ENCODE data around the gene GPR160. TPM values are rescaled to one million over a fixed set of nuclear protein-coding genes. Genes with fewer than 3 reads are reported as not detected.

The GPR160 gene
- total RNA-seq, 1 donor from 2014 or later, result 0.21 TPM

DNA sequence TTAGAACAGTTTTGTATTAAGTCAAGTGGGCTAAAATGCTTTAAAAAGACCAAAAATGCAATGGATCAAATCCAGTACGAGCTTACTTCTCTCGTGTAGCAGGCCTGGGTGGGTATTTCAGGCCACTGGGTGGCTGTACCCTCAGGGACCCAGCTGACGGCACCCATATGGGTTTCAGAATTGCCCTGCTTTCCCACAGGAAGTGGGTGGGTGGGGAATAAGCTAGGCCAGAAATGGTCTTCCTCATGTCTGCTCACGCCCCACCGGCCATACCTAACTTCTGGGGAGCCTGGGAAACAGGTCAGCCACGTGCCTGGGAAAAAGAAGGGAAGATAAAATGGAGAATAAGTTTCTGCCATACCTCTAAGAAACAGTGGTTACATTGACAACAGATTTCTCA is 20.3 kb downstream of the GPR160 start:
- Mint-ChIP-seq H3K4me3 (no peak overlapping the region), H3K27me3 (ENCODE audit: low read depth) (no peaks in the 10 kb centered on the region), H3K4me1 (no peaks in the 10 kb centered on the region), H3K27ac (ENCODE audit: unreplicated experiment) (no peak overlapping the region), H3K36me3 (ENCODE audit: low read depth) (no peaks in the 10 kb centered on the region), H3K9me3 (no peaks in the 10 kb centered on the region)
- TF ChIP-seq, protein P1, sequence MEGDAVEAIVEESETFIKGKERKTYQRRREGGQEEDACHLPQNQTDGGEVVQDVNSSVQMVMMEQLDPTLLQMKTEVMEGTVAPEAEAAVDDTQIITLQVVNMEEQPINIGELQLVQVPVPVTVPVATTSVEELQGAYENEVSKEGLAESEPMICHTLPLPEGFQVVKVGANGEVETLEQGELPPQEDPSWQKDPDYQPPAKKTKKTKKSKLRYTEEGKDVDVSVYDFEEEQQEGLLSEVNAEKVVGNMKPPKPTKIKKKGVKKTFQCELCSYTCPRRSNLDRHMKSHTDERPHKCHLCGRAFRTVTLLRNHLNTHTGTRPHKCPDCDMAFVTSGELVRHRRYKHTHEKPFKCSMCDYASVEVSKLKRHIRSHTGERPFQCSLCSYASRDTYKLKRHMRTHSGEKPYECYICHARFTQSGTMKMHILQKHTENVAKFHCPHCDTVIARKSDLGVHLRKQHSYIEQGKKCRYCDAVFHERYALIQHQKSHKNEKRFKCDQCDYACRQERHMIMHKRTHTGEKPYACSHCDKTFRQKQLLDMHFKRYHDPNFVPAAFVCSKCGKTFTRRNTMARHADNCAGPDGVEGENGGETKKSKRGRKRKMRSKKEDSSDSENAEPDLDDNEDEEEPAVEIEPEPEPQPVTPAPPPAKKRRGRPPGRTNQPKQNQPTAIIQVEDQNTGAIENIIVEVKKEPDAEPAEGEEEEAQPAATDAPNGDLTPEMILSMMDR (conservative IDR thresholded peaks at IDR 0.05), result no peak
- DNase-seq (ENCODE audit: low read depth, low spot score), result no peak

DNA sequence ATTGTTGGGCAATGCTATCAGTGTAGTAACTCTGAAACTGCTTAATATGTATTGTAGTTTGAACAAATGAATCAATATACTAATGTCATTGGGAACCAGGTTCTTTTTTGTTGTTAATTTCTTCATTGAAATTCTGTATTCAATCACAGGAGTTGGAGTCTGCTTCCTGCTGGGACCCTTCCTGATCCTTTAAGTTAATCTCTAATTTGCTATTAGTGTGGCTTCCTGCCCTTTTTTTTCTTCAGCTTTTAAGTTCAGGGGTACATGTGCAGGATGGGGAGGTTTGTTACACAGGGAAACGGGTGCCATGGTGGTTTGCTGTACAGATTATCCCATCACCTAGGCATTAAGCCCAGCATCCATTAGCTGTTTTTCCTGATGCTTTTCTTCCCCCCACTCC is 21.7 kb downstream of the GPR160 start:
- no peaks in the 10 kb centered on the region for H3K9me3 Mint-ChIP-seq
- no peaks in the 10 kb centered on the region for H3K27me3 Mint-ChIP-seq (ENCODE audit: low read depth)
- H3K27ac Mint-ChIP-seq (ENCODE audit: unreplicated experiment), result no peak overlapping the region
- DNase-seq (ENCODE audit: low read depth, low spot score), result no peak
- H3K4me3 Mint-ChIP-seq, result no peak overlapping the region
- H3K4me1 Mint-ChIP-seq, result no peaks in the 10 kb centered on the region
- TF ChIP-seq, protein P1 (conservative IDR thresholded peaks at IDR 0.05), result no peak
- H3K36me3 Mint-ChIP-seq (ENCODE audit: low read depth), result no peaks in the 10 kb centered on the region

DNA sequence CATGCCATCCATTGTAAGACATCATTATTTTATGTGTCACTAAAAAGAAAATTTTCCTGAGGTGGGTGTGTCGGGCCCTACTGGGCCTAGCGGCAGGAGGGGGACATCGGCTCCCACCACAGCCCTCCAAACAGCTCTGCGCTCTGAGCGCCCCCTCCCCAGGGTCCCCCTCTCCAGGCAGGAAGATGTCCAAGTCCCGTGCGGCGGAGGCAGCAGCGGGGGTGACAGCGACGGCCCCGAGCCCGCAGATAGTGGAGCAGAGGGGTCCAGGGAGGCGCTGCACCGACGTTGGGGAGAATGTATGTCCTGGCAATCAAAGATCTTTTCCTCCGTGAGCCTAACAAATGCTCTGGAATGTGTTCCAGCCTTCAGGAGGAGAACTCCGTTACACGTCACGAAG is 24.3 kb downstream of the GPR160 start:
- H3K4me1 Mint-ChIP-seq, result no peaks in the 10 kb centered on the region

DNA sequence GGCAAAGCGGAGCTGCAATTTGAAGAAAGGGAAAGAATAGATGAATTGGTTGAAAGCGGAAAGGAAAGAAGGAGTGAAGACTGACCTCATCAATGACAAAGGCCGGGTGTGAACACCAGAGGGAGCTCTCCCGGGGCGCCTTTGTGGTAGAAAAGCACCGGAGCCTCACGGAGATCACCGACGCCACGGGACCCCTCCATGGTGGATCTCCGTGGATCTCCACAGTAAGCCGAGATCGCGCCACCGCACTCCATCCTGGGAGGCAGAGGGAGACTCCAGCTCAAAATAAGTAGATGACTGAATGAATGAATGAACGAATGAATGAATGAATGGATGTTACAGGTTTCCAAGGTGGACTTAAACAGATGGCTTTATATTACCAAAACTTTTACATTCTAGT is 25.0 kb downstream of the GPR160 start:
- H3K27ac Mint-ChIP-seq (ENCODE audit: unreplicated experiment), result no peak overlapping the region
- no peak for DNase-seq (ENCODE audit: low read depth, low spot score)
- TF ChIP-seq, protein P1 (conservative IDR thresholded peaks at IDR 0.05), result no peak
- H3K4me3 Mint-ChIP-seq, result no peak overlapping the region
- no peaks in the 10 kb centered on the region for H3K36me3 Mint-ChIP-seq (ENCODE audit: low read depth)
- H3K27me3 Mint-ChIP-seq (ENCODE audit: low read depth), result no peaks in the 10 kb centered on the region
- H3K4me1 Mint-ChIP-seq, result no peaks in the 10 kb centered on the region
- no peaks in the 10 kb centered on the region for H3K9me3 Mint-ChIP-seq

More for the DNA sequence above, 24.3 kb downstream of the GPR160 start:
- no peak for DNase-seq (ENCODE audit: low read depth, low spot score)
- H3K4me3 Mint-ChIP-seq, result no peak overlapping the region
- no peaks in the 10 kb centered on the region for H3K36me3 Mint-ChIP-seq (ENCODE audit: low read depth)
- TF ChIP-seq, protein P1 (conservative IDR thresholded peaks at IDR 0.05), result no peak
- no peak overlapping the region for H3K27ac Mint-ChIP-seq (ENCODE audit: unreplicated experiment)
- H3K9me3 Mint-ChIP-seq, result no peaks in the 10 kb centered on the region
- no peaks in the 10 kb centered on the region for H3K27me3 Mint-ChIP-seq (ENCODE audit: low read depth)

DNA sequence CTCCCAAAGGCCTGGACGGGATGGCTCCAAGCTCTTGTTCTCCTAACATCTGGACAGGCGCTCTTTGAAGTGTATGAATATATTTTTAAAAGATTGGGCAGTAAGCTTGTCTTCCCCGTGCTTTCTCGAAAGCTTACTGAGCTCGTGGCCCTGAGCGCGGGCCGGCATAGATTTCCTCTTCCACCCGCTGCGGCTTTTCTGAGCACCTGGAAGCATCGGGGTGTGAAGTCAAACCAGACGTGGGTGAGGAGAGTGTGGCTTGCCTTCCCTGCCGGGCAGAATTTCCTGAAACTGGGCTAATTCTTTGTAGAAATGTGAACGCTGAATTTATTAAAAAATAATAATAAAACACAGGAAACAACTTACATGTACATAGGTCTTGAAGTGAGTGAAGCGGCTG is 25.9 kb downstream of the GPR160 start:
- DNase-seq (ENCODE audit: low read depth, low spot score), result no peak

More for the DNA sequence above, 25.9 kb downstream of the GPR160 start:
- H3K27me3 Mint-ChIP-seq (ENCODE audit: low read depth), result no peaks in the 10 kb centered on the region
- no peak overlapping the region for H3K27ac Mint-ChIP-seq (ENCODE audit: unreplicated experiment)
- TF ChIP-seq, protein P1 (conservative IDR thresholded peaks at IDR 0.05), result no peak
- H3K9me3 Mint-ChIP-seq, result no peaks in the 10 kb centered on the region
- H3K4me3 Mint-ChIP-seq, result no peak overlapping the region
- no peaks in the 10 kb centered on the region for H3K4me1 Mint-ChIP-seq
- H3K36me3 Mint-ChIP-seq (ENCODE audit: low read depth), result no peaks in the 10 kb centered on the region
